Hematopoietic multipotent progenitor cell treated with erythropoietin and hydrocortisone succinate and interleukin-3 and kit ligand, for 4 days (in vitro differentiated cells): Measurements from ENCODE around the gene TUBA4A.
"Not testable (repeated sequence)": the region's sequence is repeated elsewhere in the genome, so short reads cannot be mapped to it uniquely, and the experiment has no call there.

ENCODE experiments used
- DNase-seq: peaks from one replicate; pipeline ENCODE4 v3.0.0-alpha.2; 2015

TUBA4A gene

GRCh38 chr2:219253753-219254589 is at the start of gene TUBA4A:
Gene TUBA4A (minus strand): TSS chr2:219253918. CDS start chr2:219253858, 60 bp downstream.
- DNase-seq = peak; percentile 90

GRCh38 chr2:219302412-219302968 is 48.8 kb upstream of the TUBA4A start:
- no peak for DNase-seq

- no peak for DNase-seq
Observed at GRCh38 chr2:219300022-219300421, 46.3 kb upstream of the TUBA4A start.

GRCh38 chr2:219299372-219299760 is 45.6 kb upstream of the TUBA4A start:
- DNase-seq = no peak

GRCh38 chr2:219298759-219299371 is 45.1 kb upstream of the TUBA4A start:
- peak; percentile 91 for DNase-seq

GRCh38 chr2:219297766-219298456 is 44.2 kb upstream of the TUBA4A start:
- no peak for DNase-seq

- DNase-seq = no peak
Observed at GRCh38 chr2:219296631-219297391, 43.1 kb upstream of the TUBA4A start.

GRCh38 chr2:219296142-219296541 is 42.4 kb upstream of the TUBA4A start:
- DNase-seq = no peak

- peak; percentile 90 for DNase-seq
Observed at GRCh38 chr2:219294356-219295351, 40.9 kb upstream of the TUBA4A start.

GRCh38 chr2:219293736-219294231 is 40.1 kb upstream of the TUBA4A start:
- no peak for DNase-seq

- DNase-seq = no peak
Observed at GRCh38 chr2:219292616-219293015, 38.9 kb upstream of the TUBA4A start.

- DNase-seq = no peak
Observed at GRCh38 chr2:219291910-219292490, 38.3 kb upstream of the TUBA4A start.

GRCh38 chr2:219291394-219291793 is 37.7 kb upstream of the TUBA4A start:
- DNase-seq = no peak

- no peak for DNase-seq
Observed at GRCh38 chr2:219290381-219291171, 36.9 kb upstream of the TUBA4A start.

- peak; percentile 78 for DNase-seq
Observed at GRCh38 chr2:219289537-219290361, 36.0 kb upstream of the TUBA4A start.

- DNase-seq = no peak
Observed at GRCh38 chr2:219289195-219289536, 35.4 kb upstream of the TUBA4A start.

GRCh38 chr2:219287580-219288265 is 34.0 kb upstream of the TUBA4A start:
- DNase-seq = peak; percentile 68

GRCh38 chr2:219287116-219287440 is 33.4 kb upstream of the TUBA4A start:
- not testable (repeated sequence) for DNase-seq
